Measurements from ENCODE around the gene FAM107B. TPM values are rescaled to one million over a fixed set of nuclear protein-coding genes. Genes with fewer than 3 reads are reported as not detected.

Gene FAM107B
- total and polyA plus RNA-seq, 2 donors (not counting 3 experiments of a cell fraction or from before 2014, with no cell fraction given) = 39.2 to 176 TPM

- Histone ChIP-seq H3K4me1 (ENCODE audit: control insufficient read depth, extremely low read depth, insufficient read depth, low read length) (peaks cover 11% of the 10 kb centered on the region), H2AFZ (ENCODE audit: low read depth, low read length) (no peak overlapping the region), H3K9me1 (replicated peaks; ENCODE audit: control insufficient read depth, extremely low read depth, insufficient read depth, low read length) (no peaks in the 10 kb centered on the region), H4K20me1 (replicated peaks; ENCODE audit: control insufficient read depth, extremely low read depth, insufficient read depth, low read length) (peaks cover 9% of the 10 kb centered on the region), H3K9ac (replicated peaks; ENCODE audit: extremely low read depth, insufficient read depth, low read length) (no peak overlapping the region), H3K79me2 (ENCODE audit: control insufficient read depth, insufficient read depth, low read length) (peaks cover 98% of the 10 kb centered on the region), H3K4me3 (replicated peaks in 1 of 3; ENCODE audit: insufficient read depth in 1 of 3, low read depth in 1 of 3, low read length in 3 of 3) (no peak overlapping the region), H3K9me3 (replicated peaks; ENCODE audit: control insufficient read depth, insufficient read depth, low read length) (no peaks in the 10 kb centered on the region), H3K27me3 (ENCODE audit: control insufficient read depth in 2 of 2, insufficient read depth in 2 of 2, low read length in 2 of 2) (no peaks in the 10 kb centered on the region), H3K4me2 (ENCODE audit: insufficient read depth, low read length) (no peak overlapping the region), H3K27ac (ENCODE audit: insufficient read depth, low read depth, low read length) (no peak overlapping the region), H3K36me3 (ENCODE audit: control insufficient read depth in 2 of 2, extremely low read depth in 1 of 2, insufficient read depth in 2 of 2, low read length in 2 of 2) (peaks cover 18 to 22% of the 10 kb centered on the region in 2 experiments)
- DNase-seq (ENCODE audit: low read depth, low spot score) (no peak), FAIRE-seq (no peak)
- dilution Hi-C loops (cut with MboI; ENCODE audit: extremely low pct_ligation_motif_present, low sequenced_read_pairs) = no loop called here
- ChIA-PET POLR2A (interaction anchor here (0.7 kb wide), 1 partner anchor 11 kb away, joined by 4 read pairs; no protein-coding TSS in a partner anchor), CTCF (interaction anchor here (0.9 to 1.9 kb wide), 5 partner anchors 9 to 224 kb away, joined by 3 to 9 read pairs (median 4); no protein-coding TSS in a partner anchor)
- intact Hi-C loops (cut with micrococcal nuclease) = no loop called here
- no TSS peak for BruUV-seq (replicated peaks)
- TF ChIP-seq POLR2AphosphoS5 (IDR thresholded peaks at IDR 0.05; ENCODE audit: insufficient read depth, low read depth, low read length) (no peak), FOS (IDR thresholded peaks at IDR 0.05; ENCODE audit: borderline replicate concordance, insufficient read depth, low read length) (no peak), GATA2 (IDR thresholded peaks at IDR 0.05; ENCODE audit: insufficient read depth, insufficient read length, low read depth, low read length) (no peak), EZH2 (IDR thresholded peaks at IDR 0.05; ENCODE audit: borderline replicate concordance, low read depth, low read length, severe bottlenecking) (no peak), POLR2A (IDR thresholded peaks at IDR 0.05; ENCODE audit: low read depth, low read length) (no peak), JUN (IDR thresholded peaks at IDR 0.05; ENCODE audit: borderline replicate concordance, insufficient read depth, insufficient read length, low read depth) (no peak), CTCF (IDR thresholded peaks at IDR 0.05; ENCODE audit: extremely low read depth in 1 of 2, insufficient read depth in 1 of 2, low read depth in 1 of 2, low read length in 2 of 2) (no peak), MYC (IDR thresholded peaks at IDR 0.05; ENCODE audit: low read depth, low read length) (no peak), MAX (IDR thresholded peaks at IDR 0.05; ENCODE audit: insufficient read depth, insufficient read length) (no peak)
These were observed 175.6 kb downstream of the FAM107B start for GRCh38 chr10:14598809-14599764.

All from endothelial cell of umbilical vein (primary cell).